NK-92 treated with Interleukin-12 subunit alpha and Interleukin-12 subunit beta, amount 100 ng/mL, for 24 hours (cell line): ENCODE measurements around the gene ALX3.

ENCODE experiments used
- DNase-seq: peaks from one replicate; lab custom pipeline; 2025; lab: John Stamatoyannopoulos, UW

Gene ALX3

GRCh38 chr1:110070671-110071242 lies at the start of gene ALX3:
Gene ALX3, minus strand, starts transcription at chr1:110070672. Its CDS starts 60 bp downstream, at chr1:110070612.
- no peak for DNase-seq

- DNase-seq = no peak
These were observed 49.4 kb upstream of the ALX3 start for GRCh38 chr1:110119843-110120242.

GRCh38 chr1:110118636-110119396 lies 48.3 kb upstream of the ALX3 start:
- no peak for DNase-seq

GRCh38 chr1:110114784-110115183 lies 44.3 kb upstream of the ALX3 start:
- no peak for DNase-seq

GRCh38 chr1:110114173-110114572 lies 43.7 kb upstream of the ALX3 start:
- DNase-seq = no peak

GRCh38 chr1:110113551-110113950 lies 43.1 kb upstream of the ALX3 start:
- no peak for DNase-seq

GRCh38 chr1:110112656-110113055 lies 42.2 kb upstream of the ALX3 start:
- no peak for DNase-seq

- DNase-seq = no peak
These were observed 41.7 kb upstream of the ALX3 start, which contains the start of gene UBL4B for GRCh38 chr1:110112143-110112542. Gene UBL4B, plus strand, starts transcription at chr1:110112443. Its CDS starts 92 bp downstream, at chr1:110112535.

- no peak for DNase-seq
These were observed 40.6 kb upstream of the ALX3 start for GRCh38 chr1:110111081-110111480.

GRCh38 chr1:110107867-110108469 lies 37.5 kb upstream of the ALX3 start:
- no peak for DNase-seq

- peak; percentile 32 for DNase-seq
These were observed 35.8 kb upstream of the ALX3 start for GRCh38 chr1:110106013-110106941.

GRCh38 chr1:110102081-110102480 lies 31.6 kb upstream of the ALX3 start:
- DNase-seq = no peak

- DNase-seq = no peak
These were observed 29.9 kb upstream of the ALX3 start for GRCh38 chr1:110100335-110100734.

- no peak for DNase-seq
These were observed 28.0 kb upstream of the ALX3 start for GRCh38 chr1:110098222-110099026.

- no peak for DNase-seq
These were observed 27.2 kb upstream of the ALX3 start for GRCh38 chr1:110097507-110098221.

- no peak for DNase-seq
These were observed 24.6 kb upstream of the ALX3 start for GRCh38 chr1:110094931-110095654.

- DNase-seq = no peak
These were observed 22.5 kb upstream of the ALX3 start for GRCh38 chr1:110092991-110093390.

GRCh38 chr1:110091791-110092190 lies 21.3 kb upstream of the ALX3 start:
- no peak for DNase-seq

- no peak for DNase-seq
These were observed 20.9 kb upstream of the ALX3 start for GRCh38 chr1:110091381-110091780.
